Measurements from ENCODE around the gene GALNT17.

The GALNT17 gene

DNA sequence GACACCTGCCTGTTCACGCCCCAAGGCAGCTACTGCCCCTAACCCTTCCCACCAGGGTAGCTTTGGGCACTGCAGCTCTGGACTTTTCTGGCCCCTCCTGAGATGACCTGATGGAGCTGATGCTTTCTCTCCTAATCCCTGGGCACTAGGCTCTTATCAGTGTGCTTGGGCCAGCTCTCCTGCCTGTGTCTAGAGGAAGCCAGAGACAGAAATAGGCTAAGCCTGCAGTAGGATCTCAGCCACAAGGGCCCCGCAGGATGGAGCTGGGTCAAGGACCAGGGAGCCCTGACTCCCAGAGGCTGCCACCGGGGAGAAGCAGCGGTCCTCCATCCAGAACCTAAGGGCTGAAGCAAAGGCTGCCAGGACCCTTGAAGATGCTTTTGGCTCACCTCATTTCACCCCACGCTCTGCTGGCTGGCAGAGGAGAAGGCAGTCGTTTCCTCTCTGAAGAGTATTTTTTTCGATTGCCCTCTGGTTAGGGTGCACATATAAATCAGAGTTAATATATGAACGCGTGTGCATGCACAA, 580.8 kb downstream of the GALNT17 start:
- in situ Hi-C loops (cut with MboI; ENCODE audit: low sequenced_read_pairs) = no loop called here

DNA sequence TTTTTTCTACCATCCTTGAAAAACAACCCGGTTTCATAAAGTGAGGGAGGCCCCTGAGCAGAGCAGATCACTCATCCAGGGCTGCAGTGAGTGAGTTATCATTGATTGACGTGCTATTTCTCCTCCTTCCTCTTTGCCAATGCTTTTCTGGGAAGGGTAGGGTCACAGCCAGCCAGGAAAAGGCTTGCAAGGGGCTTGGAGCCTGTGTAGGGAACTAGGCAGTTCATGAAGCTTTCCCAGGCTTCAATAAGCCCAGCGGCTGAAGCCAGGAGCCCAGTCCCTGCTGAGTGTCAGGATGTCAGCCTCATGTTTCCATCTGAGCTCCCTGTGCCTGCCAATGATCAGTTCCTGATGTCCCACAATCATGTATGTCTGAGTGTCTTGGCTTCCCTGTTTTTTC, 584.7 kb downstream of the GALNT17 start:
- in situ Hi-C loops (cut with MboI; ENCODE audit: low sequenced_read_pairs) = no loop called here

- in situ Hi-C loops (cut with MboI; ENCODE audit: low sequenced_read_pairs) = no loop called here
Measured at GRCh38 chr7:71718563-71718962, 586.6 kb downstream of the GALNT17 start.

- in situ Hi-C loops (cut with MboI; ENCODE audit: low sequenced_read_pairs) = no loop called here
Measured at GRCh38 chr7:71721742-71722141, 589.8 kb downstream of the GALNT17 start.

DNA sequence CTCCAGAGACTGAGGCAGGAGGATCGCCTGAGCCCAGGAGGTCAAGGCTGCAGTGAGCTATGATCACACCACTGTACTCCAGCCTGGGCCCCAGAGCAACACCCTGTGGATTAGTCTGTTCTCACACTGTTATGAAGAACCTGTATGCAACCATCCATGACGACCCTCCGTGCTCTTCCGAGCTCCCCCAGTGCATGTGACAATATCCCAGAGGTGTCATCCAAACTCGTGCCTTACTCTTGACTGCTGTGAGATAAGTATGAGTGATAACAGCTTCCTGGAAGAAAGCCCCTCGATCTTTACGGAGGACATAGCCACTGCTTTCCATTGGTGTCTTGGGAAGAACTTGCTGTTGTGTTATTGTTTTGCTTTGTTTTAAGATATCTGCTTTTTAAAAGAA, 591.9 kb downstream of the GALNT17 start:
- in situ Hi-C loops (cut with MboI; ENCODE audit: low sequenced_read_pairs) = no loop called here

- in situ Hi-C loops (cut with MboI; ENCODE audit: low sequenced_read_pairs) = no loop called here
Measured at GRCh38 chr7:71727347-71727746, 595.4 kb downstream of the GALNT17 start.

- in situ Hi-C loops (cut with MboI; ENCODE audit: low sequenced_read_pairs) = loop anchor here (10.0 kb wide), 1 partner anchor 877 kb away; no protein-coding TSS in a partner anchor
Measured at GRCh38 chr7:71731740-71732139, 599.8 kb downstream of the GALNT17 start.

- in situ Hi-C loops (cut with MboI; ENCODE audit: low sequenced_read_pairs) = loop anchor here (10.0 kb wide), 1 partner anchor 878 kb away; no protein-coding TSS in a partner anchor
Measured at GRCh38 chr7:71733107-71733870, 601.3 kb downstream of the GALNT17 start.

DNA sequence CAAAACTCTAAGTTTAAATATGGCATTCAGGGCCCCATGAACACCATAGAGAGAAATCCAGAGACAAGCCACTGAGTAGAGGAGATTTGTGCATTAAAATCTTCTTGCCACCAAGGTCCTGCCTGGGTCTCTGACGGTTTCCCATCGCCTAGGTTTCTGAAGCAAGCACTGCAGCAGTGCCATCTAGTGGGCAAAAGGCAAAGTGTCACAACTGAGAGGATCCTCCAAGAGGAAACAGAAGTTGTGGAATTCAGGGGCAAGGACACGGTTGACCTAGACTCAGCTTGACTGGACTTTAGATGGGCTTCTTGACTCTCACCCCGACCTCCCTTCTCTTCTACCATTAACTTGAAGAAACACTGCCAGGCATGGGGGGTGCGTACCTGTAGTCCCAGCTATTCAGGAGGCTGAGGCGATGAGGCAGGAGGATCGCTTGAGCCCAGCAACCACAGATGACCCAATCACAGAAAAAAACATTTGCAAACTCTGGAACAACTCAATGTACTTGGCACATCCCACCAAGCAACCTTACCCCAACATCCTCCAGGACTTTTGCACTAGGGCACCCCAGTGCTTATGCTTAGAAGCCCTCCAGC, 604.1 kb downstream of the GALNT17 start:
- in situ Hi-C loops (cut with MboI; ENCODE audit: low sequenced_read_pairs) = loop anchor here (10.0 kb wide), 1 partner anchor 881 kb away; no protein-coding TSS in a partner anchor

- in situ Hi-C loops (cut with MboI; ENCODE audit: low sequenced_read_pairs) = loop anchor here (10.0 kb wide), 1 partner anchor 883 kb away; no protein-coding TSS in a partner anchor
Measured at GRCh38 chr7:71737931-71738540, 606.1 kb downstream of the GALNT17 start.

DNA sequence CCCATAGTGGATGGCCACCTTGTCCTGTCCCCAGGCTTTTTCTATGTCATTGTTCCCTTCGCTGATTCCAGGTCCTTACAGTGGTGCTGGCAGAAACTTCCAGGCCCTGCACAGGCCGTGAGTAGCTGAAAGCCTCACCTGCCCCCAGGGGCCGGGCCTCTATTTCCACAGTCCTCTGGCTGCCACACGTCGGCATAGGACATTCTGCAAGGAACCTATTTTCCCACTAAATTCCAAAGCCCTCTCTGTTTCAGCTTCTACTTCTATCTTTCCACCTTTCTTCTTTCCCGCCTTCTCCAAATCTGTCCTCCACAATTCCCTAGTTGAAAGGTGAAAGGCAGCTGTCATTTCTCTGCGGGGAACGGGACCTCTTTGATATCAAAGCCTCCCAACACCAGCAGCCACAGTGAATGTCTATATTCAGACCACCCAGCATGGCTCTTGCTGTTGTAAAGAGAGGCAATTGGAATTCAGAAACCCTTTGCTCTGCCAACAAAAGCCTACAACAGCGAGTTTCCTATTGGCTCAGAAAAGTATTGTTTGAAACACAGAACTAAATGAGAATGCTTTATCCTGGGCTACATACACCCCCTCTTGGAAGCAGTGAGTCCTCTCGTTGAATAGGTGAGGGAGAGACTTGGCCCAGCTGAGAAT, 607.7 kb downstream of the GALNT17 start:
- in situ Hi-C loops (cut with MboI; ENCODE audit: low sequenced_read_pairs) = loop anchor here (10.0 kb wide), 1 partner anchor 885 kb away; no protein-coding TSS in a partner anchor

DNA sequence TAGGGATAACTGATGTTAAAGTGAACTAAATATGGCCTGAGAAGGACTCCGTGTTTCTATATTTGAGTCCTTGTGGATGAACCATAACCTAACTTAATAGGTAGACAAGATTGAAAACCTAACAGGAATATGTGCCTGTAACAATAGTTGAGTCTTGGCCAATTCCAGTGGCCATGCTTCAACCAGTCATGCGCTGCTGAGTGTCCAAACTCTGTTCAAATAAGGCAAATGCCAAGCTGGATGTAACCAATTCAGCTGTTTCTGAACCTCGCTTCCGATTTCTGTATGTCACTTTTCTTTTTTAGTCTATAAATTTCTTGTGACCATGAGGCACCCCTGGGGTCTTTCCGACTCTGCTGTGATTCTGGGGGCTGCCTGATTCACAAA, 608.2 kb downstream of the GALNT17 start:
- in situ Hi-C loops (cut with MboI; ENCODE audit: low sequenced_read_pairs) = no loop called here

GRCh38 chr7:71746006-71746405, 614.1 kb downstream of the GALNT17 start:
- in situ Hi-C loops (cut with MboI; ENCODE audit: low sequenced_read_pairs) = no loop called here

DNA sequence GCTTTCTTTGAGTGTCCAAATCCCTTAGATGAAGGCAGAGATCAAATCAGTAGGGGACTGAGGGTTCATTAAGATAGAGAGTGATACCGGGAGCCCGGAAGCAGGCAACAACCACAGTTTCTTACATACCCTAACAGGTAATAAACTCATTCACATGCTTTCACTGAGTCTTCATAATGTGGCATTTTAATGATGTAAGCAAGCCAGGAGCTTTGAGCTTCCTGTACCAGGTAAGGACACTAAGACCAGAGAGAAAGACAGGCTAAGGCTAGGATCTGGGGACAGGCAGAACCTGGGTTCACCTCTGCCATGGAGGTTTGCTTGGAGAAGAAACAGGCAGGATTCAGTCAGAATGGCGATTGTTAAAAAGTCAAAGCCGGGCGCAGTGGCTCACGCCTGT, 618.3 kb downstream of the GALNT17 start:
- in situ Hi-C loops (cut with MboI; ENCODE audit: low sequenced_read_pairs) = no loop called here

GRCh38 chr7:71752171-71752935, 620.4 kb downstream of the GALNT17 start:
- in situ Hi-C loops (cut with MboI; ENCODE audit: low sequenced_read_pairs) = no loop called here

- in situ Hi-C loops (cut with MboI; ENCODE audit: low sequenced_read_pairs) = no loop called here
Measured at GRCh38 chr7:71753236-71753635, 621.3 kb downstream of the GALNT17 start.

GRCh38 chr7:71753956-71754664, 622.2 kb downstream of the GALNT17 start:
- in situ Hi-C loops (cut with MboI; ENCODE audit: low sequenced_read_pairs) = no loop called here

- in situ Hi-C loops (cut with MboI; ENCODE audit: low sequenced_read_pairs) = no loop called here
Measured at GRCh38 chr7:71754828-71755227, 622.9 kb downstream of the GALNT17 start.

DNA sequence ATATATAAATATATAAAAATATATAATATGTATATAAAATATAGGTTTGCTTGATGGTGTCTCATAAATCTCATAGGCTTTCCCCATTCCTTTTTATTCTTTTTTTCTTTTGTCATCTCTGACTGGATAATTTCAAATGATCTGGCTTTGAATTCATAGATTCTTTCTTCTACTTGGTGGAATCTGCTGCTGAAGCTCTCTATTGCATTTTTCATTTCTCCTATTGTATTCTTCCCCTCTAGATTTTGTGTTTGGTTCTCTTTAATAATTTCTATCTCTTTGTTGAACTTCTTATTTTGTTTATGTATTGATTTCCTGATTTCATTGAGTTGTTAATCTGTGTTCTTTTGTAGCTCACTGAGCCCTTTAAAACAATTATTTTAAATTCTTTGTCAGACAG, 629.4 kb downstream of the GALNT17 start:
- in situ Hi-C loops (cut with MboI; ENCODE audit: low sequenced_read_pairs) = no loop called here
